Colonic mucosa (tissue), 4 donors: ENCODE data around the gene IRF9. TPM values are rescaled to one million over a fixed set of nuclear protein-coding genes. Genes with fewer than 3 reads are reported as not detected.

Experiments used
- DNase-seq: peaks from one replicate; pipeline ENCODE4 v3.0.0-alpha.2; 2020
- H3K27ac ChIP-seq: fragments of 200-600 bp; one replicate; pipeline ENCODE4 v1.8.0; 2021
- H3K27me3 ChIP-seq: fragments of 200-600 bp; one replicate; pipeline ENCODE4 v1.8.0; 2021
- H3K36me3 ChIP-seq: fragments of 200-600 bp; one replicate; pipeline ENCODE4 v1.8.0; 2021
- H3K4me1 ChIP-seq: fragments of 200-600 bp; one replicate; pipeline ENCODE4 v1.8.0; 2021; ENCODE audit warnings: mild to moderate bottlenecking
- H3K4me3 ChIP-seq: fragments of 200-600 bp; one replicate; pipeline ENCODE4 v1.8.0; 2021
- H3K9ac ChIP-seq, 2 donors: one replicate each; pipeline ENCODE4 v1.7.0; 2013; ENCODE audit warnings: control low read depth in 2 of 2, low read depth in 2 of 2, low read length in 2 of 2
- H3K9me3 ChIP-seq: fragments of 200-600 bp; one replicate; pipeline ENCODE4 v1.8.0; 2021
- CTCF ChIP-seq: fragments of 200-600 bp; IDR thresholded peaks from one replicate; pipeline ENCODE4 v1.8.0; 2022; ENCODE audit warnings: antibody characterized with exemption, mild to moderate bottlenecking
- intact Hi-C: fragments of 100-400 bp; cut with DNase I; formaldehyde crosslinking; loops from one replicate; pipeline ENCODE4 v1.14.1; 2022
- total RNA-seq, 2 donors: library from RNA; stranded (reverse); fragmentation: NEBNext Ultra II Directional in 1 of 2; extraction: Animal tissue kit (Norgen Biotek cat#: 25700) in 1 of 2; gene quantifications; one replicate each; pipeline ENCODE4 v1.2.1, GENCODE V29; 2021
- donor health status: healthy.
- donor health status: DM: no; HTN: no; CAD: no.
- donor health status: DM: no; HTN: no; CAD: no.

IRF9 gene
- total RNA-seq, 2 donors from 2014 or later, result 54.4 to 57.5 TPM

- no peaks in the 10 kb centered on the region for H3K27me3 ChIP-seq
- H3K27ac ChIP-seq, result no peak overlapping the region
- no peak overlapping the region for H3K9ac ChIP-seq
- no peak for DNase-seq
- no peak for TF ChIP-seq CTCF
- intact Hi-C loops, result no loop called here
- H3K36me3 ChIP-seq, result peaks cover 6% of the 10 kb centered on the region
- no peak overlapping the region for H3K4me3 ChIP-seq
- no peaks in the 10 kb centered on the region for H3K9me3 ChIP-seq
- peaks cover 24% of the 10 kb centered on the region for H3K4me1 ChIP-seq
Observed at GRCh38 chr14:24143511-24143910, 17.6 kb upstream of the IRF9 start.

- no peaks in the 10 kb centered on the region for H3K27me3 ChIP-seq
- peaks cover 26% of the 10 kb centered on the region for H3K4me1 ChIP-seq
- no peaks in the 10 kb centered on the region for H3K9me3 ChIP-seq
- H3K9ac ChIP-seq, result no peak overlapping the region
- TF ChIP-seq CTCF, result no peak
- no peak overlapping the region for H3K27ac ChIP-seq
- no peak for DNase-seq
- intact Hi-C loops, result no loop called here
- H3K36me3 ChIP-seq, result peaks cover 3% of the 10 kb centered on the region
- no peak overlapping the region for H3K4me3 ChIP-seq
Observed at GRCh38 chr14:24144451-24144850, 16.6 kb upstream of the IRF9 start.

- H3K4me1 ChIP-seq, result peaks cover 23% of the 10 kb centered on the region
- TF ChIP-seq CTCF, result no peak
- H3K4me3 ChIP-seq, result peak overlapping the region; percentile 94
Observed at GRCh38 chr14:24145219-24145618, 15.8 kb upstream of the IRF9 start.

GRCh38 chr14:24145690-24146452, 15.2 kb upstream of the IRF9 start:
- H3K9me3 ChIP-seq, result no peaks in the 10 kb centered on the region
- peaks cover 8% of the 10 kb centered on the region for H3K36me3 ChIP-seq
- peak overlapping the region; percentile 99 for H3K27ac ChIP-seq
- no peaks in the 10 kb centered on the region for H3K27me3 ChIP-seq
- H3K4me3 ChIP-seq, result peak overlapping the region; percentile 94
- H3K9ac ChIP-seq, result peak overlapping the region; percentile 31 to 97
- H3K4me1 ChIP-seq, result peaks cover 23% of the 10 kb centered on the region
- intact Hi-C loops, result no loop called here
- DNase-seq, result no peak
- TF ChIP-seq CTCF, result no peak

More at GRCh38 chr14:24145219-24145618, 15.8 kb upstream of the IRF9 start:
- Histone ChIP-seq H3K36me3 (peaks cover 3% of the 10 kb centered on the region), H3K27ac (peak overlapping the region; percentile 99), H3K9ac (peak overlapping the region; percentile 1 to 31), H3K27me3 (no peaks in the 10 kb centered on the region), H3K9me3 (no peaks in the 10 kb centered on the region)
- intact Hi-C loops, result no loop called here
- DNase-seq, result no peak

GRCh38 chr14:24146453-24146977, 14.6 kb upstream of the IRF9 start, which contains the start of gene PSME2:
TSS of gene PSME2 (minus strand) at chr14:24146610. CDS start at chr14:24146581, 29 bp downstream.
- DNase-seq, result peak; percentile 97
- Histone ChIP-seq H3K27me3 (no peaks in the 10 kb centered on the region), H3K4me3 (peak within 1 kb of the TSS; percentile 94), H3K9me3 (no peaks in the 10 kb centered on the region), H3K4me1 (peaks cover 23% of the 10 kb centered on the region), H3K27ac (peak within 1 kb of the TSS; percentile 99), H3K9ac (peak within 1 kb of the TSS; percentile 95 to 97), H3K36me3 (peaks cover 14% of the 10 kb centered on the region)
- TF ChIP-seq CTCF, result no peak
- intact Hi-C loops, result no loop called here
